Mammary epithelial cell (primary cell): ENCODE data around the gene KIF26A.

Experiments
- EZH2 ChIP-seq: IDR thresholded peaks from 2 replicates; pipeline ENCODE4 v1.6.1; 2012; ENCODE audit warnings: low read length, inconsistent platforms, borderline replicate concordance
- TF ChIP-seq, protein P1 (sequence below), 2 donors: IDR thresholded peaks in 1 of 2; conservative IDR thresholded peaks in 1 of 2; 2 replicates each; pipeline ENCODE4 v1.5.1; 2011 to 2012; ENCODE audit warnings: inconsistent platforms in 2 of 2, low read length in 2 of 2, mild to moderate bottlenecking in 2 of 2, control low read depth in 1 of 2, low read depth in 1 of 2; ENCODE audit not compliant: insufficient read depth in 1 of 2; ENCODE audit errors: extremely low read depth in 1 of 2

DNA sequence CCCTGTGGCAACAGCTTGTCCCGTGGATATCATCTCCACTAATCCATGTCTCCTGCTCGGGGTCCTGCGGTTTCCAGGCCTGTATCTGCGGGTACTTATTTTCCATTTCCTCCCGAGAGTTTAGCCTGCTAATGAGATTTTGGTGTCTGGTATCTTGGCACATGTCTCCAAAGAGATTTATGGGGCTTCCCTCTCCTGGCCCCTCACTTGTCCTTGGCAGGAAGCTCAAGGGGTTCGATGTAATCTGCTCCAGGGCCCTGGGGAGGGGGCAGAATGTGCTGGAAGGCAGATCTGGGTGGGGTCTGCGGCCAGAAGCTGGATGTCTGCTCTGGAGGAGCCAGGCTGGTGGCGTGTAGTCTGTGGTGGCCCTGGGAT, 85.7 kb downstream of the KIF26A start:
- TF ChIP-seq EZH2 = no peak
- TF ChIP-seq, protein P1, sequence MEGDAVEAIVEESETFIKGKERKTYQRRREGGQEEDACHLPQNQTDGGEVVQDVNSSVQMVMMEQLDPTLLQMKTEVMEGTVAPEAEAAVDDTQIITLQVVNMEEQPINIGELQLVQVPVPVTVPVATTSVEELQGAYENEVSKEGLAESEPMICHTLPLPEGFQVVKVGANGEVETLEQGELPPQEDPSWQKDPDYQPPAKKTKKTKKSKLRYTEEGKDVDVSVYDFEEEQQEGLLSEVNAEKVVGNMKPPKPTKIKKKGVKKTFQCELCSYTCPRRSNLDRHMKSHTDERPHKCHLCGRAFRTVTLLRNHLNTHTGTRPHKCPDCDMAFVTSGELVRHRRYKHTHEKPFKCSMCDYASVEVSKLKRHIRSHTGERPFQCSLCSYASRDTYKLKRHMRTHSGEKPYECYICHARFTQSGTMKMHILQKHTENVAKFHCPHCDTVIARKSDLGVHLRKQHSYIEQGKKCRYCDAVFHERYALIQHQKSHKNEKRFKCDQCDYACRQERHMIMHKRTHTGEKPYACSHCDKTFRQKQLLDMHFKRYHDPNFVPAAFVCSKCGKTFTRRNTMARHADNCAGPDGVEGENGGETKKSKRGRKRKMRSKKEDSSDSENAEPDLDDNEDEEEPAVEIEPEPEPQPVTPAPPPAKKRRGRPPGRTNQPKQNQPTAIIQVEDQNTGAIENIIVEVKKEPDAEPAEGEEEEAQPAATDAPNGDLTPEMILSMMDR (conservative IDR thresholded peaks at IDR 0.05 in 1 of 2, IDR thresholded peaks at IDR 0.05 in 1 of 2; ENCODE audit: extremely low read depth in 1 of 2, insufficient read depth in 1 of 2, low read depth in 1 of 2, low read length in 2 of 2) = no peak
